RPMI7951 (cell line): ENCODE data around the gene KAZALD1. TPM values are rescaled to one million over a fixed set of nuclear protein-coding genes. Genes with fewer than 3 reads are reported as not detected.

Experiments used
- DNase-seq: peaks from one replicate; pipeline ENCODE4 v3.0.0-alpha.2; 2012; ENCODE audit warnings: low read depth
- total RNA-seq: library from RNA; depleted of rRNA; stranded (reverse); fragments of >200 nt; shearing (Covaris generic); gene quantifications from 2 replicates; pipeline ENCODE4 v1.2.3, GENCODE V29; 2014; rRNA removed

KAZALD1 gene
- total RNA-seq, 1 experiment from 2014 or later, result 8.1 TPM

- no peak for DNase-seq
Measured at GRCh38 chr10:101094121-101094879, 32.5 kb downstream of the KAZALD1 start.

DNA sequence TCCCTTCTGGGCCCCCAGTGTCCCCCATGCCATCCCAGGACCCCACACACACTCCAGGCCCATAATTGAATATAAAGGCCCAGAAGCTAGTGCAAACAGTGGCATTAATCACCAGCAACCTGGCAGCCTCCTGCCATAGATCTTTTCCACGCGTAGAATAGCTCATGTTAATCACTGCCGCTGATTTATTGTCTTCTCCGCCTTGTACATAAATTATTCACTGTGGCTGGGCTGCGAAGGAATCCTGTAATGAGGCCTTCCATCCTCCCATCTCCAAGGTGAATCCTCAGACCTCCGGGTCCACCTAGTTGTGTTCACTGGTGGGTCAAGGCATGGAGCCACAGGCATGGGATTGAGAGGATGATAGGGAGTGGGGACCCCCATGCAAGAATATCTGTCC is 33.2 kb downstream of the KAZALD1 start:
- no peak for DNase-seq

DNA sequence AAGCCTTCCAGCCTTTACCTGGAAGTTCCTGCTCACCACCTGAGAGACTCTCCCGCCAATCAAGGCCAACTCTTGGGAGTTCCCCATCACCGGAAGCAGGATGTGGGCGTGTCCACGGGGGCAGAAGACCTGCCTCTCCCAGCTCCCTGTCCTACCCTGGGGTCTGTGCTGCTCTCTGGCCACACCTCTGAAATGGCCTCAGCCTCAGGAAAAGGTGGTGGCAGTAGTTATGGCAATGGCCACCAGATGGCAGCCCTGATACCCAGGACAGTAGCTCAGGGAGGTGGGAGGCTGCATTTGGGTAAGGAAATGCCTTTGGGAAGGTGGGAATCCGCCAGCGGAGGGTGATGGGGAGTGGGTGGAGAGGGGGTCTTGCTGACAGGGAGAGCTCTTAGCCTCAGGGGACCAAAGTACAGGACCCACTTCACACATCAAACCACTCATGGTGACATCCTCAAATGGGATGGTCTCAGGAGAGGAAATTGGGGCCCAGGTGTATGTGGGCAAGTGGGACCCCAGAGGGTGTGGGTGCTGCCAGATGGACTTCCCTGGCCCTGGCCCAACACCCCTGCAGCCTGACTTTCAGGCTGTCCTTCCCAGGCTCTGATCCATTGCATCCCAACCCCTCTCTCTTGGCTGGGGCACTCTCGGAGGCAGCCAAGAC is 33.9 kb downstream of the KAZALD1 start:
- peak; percentile 47 for DNase-seq

- no peak for DNase-seq
Measured at GRCh38 chr10:101096378-101096777, 34.6 kb downstream of the KAZALD1 start.

GRCh38 chr10:101097881-101098280 is 36.1 kb downstream of the KAZALD1 start:
- DNase-seq, result no peak

DNA sequence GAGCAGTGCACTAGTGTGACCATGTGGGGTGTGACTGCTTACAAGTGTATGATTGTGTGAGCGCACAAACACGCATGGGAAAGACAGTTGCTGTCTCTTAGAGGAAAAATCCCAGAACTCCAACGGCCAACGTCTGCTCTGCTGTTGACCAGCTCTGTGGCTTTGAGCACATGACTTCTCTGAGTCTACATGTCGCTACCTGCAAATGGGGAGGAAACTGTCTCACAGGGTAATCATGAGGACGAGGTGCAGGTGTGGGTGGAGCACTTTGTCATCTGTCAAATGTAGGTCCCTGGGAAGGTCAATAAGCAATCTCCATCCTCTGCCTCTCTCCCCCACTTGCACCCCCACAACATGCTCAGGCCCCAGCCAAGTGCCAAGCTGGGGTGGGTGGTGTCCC is 38.1 kb downstream of the KAZALD1 start:
- DNase-seq, result no peak

- no peak for DNase-seq
Measured at GRCh38 chr10:101101372-101101881, 39.6 kb downstream of the KAZALD1 start.

- DNase-seq, result no peak
Measured at GRCh38 chr10:101103430-101103829, 41.6 kb downstream of the KAZALD1 start.

GRCh38 chr10:101106351-101106750 is 44.6 kb downstream of the KAZALD1 start:
- no peak for DNase-seq

GRCh38 chr10:101107771-101108170 is 46.0 kb downstream of the KAZALD1 start:
- no peak for DNase-seq

DNA sequence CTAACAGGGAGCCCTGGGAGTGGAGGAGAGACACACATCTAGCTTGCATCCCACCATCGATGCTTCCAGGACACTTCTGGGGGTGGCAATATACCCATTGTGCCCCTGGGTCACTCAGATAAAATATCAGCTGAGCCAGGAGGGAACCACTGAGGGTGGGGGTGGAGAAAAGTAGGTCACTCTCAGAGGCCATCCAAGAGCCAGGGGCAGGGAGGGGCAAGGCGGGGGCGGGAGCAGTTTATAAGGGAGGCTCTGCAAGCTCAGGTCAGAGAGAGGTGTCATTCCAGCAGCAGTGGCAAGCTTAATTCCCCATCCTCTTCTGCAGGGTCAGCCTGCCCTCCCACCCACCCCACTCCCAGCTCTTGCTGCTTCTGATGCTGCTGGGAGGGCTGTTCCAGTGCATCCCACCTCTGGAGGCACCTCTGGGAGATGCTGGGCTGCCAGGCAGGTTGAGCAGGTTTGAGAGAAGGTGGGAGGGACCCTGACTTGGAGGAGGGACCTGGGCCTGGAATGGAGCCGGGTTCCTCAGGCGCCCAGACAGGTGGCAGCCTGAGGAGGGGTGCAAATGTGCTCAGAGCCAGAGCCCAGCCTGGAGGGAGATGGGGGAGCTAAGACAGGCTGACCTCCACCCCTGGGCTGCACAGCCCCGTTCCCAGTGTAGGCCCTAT is 49.2 kb downstream of the KAZALD1 start:
- no peak for DNase-seq

DNA sequence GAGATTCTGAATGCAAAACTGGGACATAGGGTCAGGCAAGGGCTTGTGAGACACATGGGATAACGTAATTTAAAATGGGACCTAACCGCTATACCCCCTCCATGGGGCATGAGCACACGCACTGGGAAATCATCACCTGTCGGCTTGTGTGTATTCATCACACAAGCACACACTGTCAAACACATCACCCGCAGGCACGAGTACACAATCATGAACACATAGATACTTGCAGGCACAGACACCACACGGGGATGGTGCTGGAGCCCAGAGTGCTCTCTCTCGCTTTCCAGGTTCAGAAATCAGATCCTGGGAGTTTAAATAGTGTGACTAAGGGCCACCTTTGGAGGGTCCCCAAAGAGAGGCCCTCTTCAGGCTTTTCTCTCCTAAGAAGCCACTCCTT is 49.8 kb downstream of the KAZALD1 start:
- DNase-seq, result no peak

GRCh38 chr10:101112799-101113594 is 51.2 kb downstream of the KAZALD1 start:
- DNase-seq, result no peak

DNA sequence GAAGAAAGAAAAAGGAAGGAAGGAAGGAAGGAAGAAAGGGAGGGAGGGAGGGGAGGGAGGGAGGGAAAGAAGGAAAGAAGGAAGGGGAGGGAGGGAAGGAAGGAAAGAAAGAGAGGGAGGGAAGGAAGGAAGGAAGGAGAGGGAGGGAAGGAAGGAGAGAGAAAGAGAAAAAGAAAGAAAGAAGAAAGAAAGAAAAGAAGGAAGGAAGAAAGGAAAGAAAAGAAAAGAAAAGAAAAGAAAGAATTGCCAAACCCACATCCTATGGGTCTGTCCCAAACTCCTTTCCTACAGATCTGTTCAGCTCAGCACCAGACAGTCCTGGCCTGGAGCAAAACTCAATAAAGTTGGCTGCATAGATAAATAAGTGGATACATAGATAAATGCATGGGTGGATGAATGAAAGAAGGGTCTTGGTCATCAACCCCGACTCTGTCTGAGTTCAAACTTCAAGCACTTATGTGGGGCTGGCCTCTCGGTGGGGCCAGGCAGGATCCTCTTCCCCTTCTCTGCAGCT is 52.2 kb downstream of the KAZALD1 start:
- no peak for DNase-seq

DNA sequence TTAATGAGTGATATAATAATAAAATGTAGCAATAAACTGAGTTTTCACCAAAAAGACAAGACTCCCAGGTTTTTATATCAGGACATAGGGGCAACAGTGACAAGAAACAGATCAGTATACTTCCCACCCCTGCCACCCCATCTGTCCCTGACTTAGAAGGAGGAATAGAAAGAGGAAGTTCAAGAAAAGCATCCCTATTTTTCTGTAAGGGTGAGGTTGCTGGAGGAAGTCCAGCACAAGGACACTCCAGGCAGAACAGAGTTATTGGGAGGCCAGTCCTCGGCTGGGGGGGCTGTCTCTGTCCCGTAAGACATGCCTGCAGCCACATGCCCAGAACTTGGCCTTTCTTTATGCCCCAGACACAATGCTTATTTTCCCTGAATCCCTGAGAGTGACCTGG is 52.9 kb downstream of the KAZALD1 start:
- DNase-seq, result no peak

Other genes starting within 250 kb of the KAZALD1 start
- gene SLF2, start 149.0 kb upstream of the KAZALD1 start, total RNA-seq, result 20.5 and 23.1 TPM in 2 replicates
- gene SEMA4G, start 92.5 kb upstream of the KAZALD1 start, total RNA-seq, result 0.49 and 0.84 TPM in 2 replicates
- gene MRPL43, start 74.5 kb upstream of the KAZALD1 start, total RNA-seq, result 79.8 and 86.3 TPM in 2 replicates
- 6.4 and 7.8 TPM in 2 replicates for gene TWNK, start 74.4 kb upstream of the KAZALD1 start, total RNA-seq
- gene LZTS2, start 62.2 kb upstream of the KAZALD1 start, total RNA-seq, result 20.3 and 29.7 TPM in 2 replicates
- gene PDZD7, start 30.9 kb upstream of the KAZALD1 start, total RNA-seq, result 2.0 and 2.8 TPM in 2 replicates
- gene SFXN3, start 30.8 kb upstream of the KAZALD1 start, total RNA-seq, result 115 and 125 TPM in 2 replicates
- not detected in 2 replicates for gene TLX1, start 69.3 kb downstream of the KAZALD1 start, total RNA-seq
- not detected in 2 replicates for gene LBX1, start 167.5 kb downstream of the KAZALD1 start, total RNA-seq